ENCODE results near the gene TEX52.

GRCh38 chr12:2879853-2880252, 23.0 kb upstream of the TEX52 start:
- TF ChIP-seq, protein P1, sequence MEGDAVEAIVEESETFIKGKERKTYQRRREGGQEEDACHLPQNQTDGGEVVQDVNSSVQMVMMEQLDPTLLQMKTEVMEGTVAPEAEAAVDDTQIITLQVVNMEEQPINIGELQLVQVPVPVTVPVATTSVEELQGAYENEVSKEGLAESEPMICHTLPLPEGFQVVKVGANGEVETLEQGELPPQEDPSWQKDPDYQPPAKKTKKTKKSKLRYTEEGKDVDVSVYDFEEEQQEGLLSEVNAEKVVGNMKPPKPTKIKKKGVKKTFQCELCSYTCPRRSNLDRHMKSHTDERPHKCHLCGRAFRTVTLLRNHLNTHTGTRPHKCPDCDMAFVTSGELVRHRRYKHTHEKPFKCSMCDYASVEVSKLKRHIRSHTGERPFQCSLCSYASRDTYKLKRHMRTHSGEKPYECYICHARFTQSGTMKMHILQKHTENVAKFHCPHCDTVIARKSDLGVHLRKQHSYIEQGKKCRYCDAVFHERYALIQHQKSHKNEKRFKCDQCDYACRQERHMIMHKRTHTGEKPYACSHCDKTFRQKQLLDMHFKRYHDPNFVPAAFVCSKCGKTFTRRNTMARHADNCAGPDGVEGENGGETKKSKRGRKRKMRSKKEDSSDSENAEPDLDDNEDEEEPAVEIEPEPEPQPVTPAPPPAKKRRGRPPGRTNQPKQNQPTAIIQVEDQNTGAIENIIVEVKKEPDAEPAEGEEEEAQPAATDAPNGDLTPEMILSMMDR (IDR thresholded peaks at IDR 0.05; ENCODE audit: low read depth, low read length), result no peak
- no peak for TF ChIP-seq MYC (IDR thresholded peaks at IDR 0.05; ENCODE audit: low read depth, low read length)

Data from NB4 (cell line).